Fibroblast of the aortic adventitia (primary cell): ENCODE data around the gene CDH20. TPM values are rescaled to one million over a fixed set of nuclear protein-coding genes. Genes with fewer than 3 reads are reported as not detected.

Experiments
- DNase-seq: peaks from one replicate; pipeline ENCODE4 v3.0.0-alpha.2; 2010; ENCODE audit warnings: low read depth
- H3K4me3 ChIP-seq: 2 replicates; pipeline ENCODE4 v1.5.1; 2011; ENCODE audit warnings: low read depth, mild to moderate bottlenecking, control low read depth, low read length, moderate library complexity
- CTCF ChIP-seq: IDR thresholded peaks from 2 replicates; pipeline ENCODE4 v1.5.1; 2011; ENCODE audit warnings: mild to moderate bottlenecking, low read length, control low read depth, inconsistent platforms; ENCODE audit not compliant: insufficient read depth
- total RNA-seq: library from RNA; depleted of rRNA; stranded (reverse); fragments of >200 nt; gene quantifications from 2 replicates; pipeline ENCODE4 v1.2.3, GENCODE V29; 2012; ENCODE audit warnings: low replicate concordance

The CDH20 gene
- total RNA-seq, 1 donor, result 0.09 TPM

GRCh38 chr18:61443081-61443725 lies 110.0 kb downstream of the CDH20 start:
- H3K4me3 ChIP-seq, result no peak overlapping the region
- DNase-seq, result no peak
- no peak for TF ChIP-seq CTCF

- H3K4me3 ChIP-seq, result no peak overlapping the region
- DNase-seq, result no peak
- no peak for TF ChIP-seq CTCF
Measured at GRCh38 chr18:61448316-61448715, 115.1 kb downstream of the CDH20 start.

GRCh38 chr18:61459896-61460648 lies 126.8 kb downstream of the CDH20 start:
- no peak for TF ChIP-seq CTCF
- no peak overlapping the region for H3K4me3 ChIP-seq
- no peak for DNase-seq

- no peak for TF ChIP-seq CTCF
- no peak overlapping the region for H3K4me3 ChIP-seq
- peak; percentile 20 for DNase-seq
Measured at GRCh38 chr18:61464551-61465142, 131.4 kb downstream of the CDH20 start.

- DNase-seq, result no peak
- H3K4me3 ChIP-seq, result no peak overlapping the region
- no peak for TF ChIP-seq CTCF
Measured at GRCh38 chr18:61466736-61467135, 133.5 kb downstream of the CDH20 start.

- TF ChIP-seq CTCF, result no peak
- no peak overlapping the region for H3K4me3 ChIP-seq
- no peak for DNase-seq
Measured at GRCh38 chr18:61470031-61470674, 136.9 kb downstream of the CDH20 start.
